DLD1 (cell line): Measurements from ENCODE around the gene DGKB.

Experiments
- in situ Hi-C: cut with HindIII; loops from 2 replicates; pipeline ENCODE4 v1.10.0; 2017; ENCODE audit warnings: low sequenced_read_pairs

The DGKB gene

DNA sequence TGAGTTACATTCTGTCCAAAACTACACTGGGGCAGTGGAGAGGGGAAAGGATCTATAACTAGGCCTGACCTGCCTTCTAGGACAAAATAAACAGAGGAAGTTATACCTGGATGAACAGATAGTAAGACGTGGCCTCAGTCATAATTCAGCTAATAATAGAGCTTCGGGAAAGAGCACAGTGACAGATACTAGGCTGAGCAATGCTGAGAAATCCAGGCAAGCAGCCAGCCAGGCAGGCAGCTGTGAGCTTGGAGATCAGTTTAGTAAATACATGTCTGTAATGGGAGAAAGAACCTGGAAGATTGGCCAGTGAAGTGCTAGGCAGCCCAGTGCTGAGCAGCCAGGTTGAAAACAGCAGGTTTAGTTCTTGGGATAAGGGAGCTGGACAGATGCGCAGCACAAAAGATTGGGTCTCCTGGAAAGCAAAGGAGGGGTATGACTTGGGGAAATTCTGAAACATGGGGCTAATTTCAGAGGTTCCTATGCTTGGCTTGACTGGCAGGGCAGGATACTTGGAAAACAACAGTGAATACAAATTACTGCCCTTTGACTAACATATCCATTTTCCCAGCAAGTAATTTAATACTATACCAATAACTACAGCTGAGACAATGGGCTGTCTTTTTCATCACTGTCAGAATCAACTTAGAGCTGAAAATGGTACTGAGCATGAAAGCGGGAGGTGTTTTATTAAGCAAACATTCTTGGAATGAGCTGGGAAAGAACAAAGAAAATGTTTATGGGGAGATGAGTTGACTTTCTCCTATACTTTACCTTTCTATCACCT lies 140.8 kb downstream of the DGKB start:
- in situ Hi-C loops: no loop called here

DNA sequence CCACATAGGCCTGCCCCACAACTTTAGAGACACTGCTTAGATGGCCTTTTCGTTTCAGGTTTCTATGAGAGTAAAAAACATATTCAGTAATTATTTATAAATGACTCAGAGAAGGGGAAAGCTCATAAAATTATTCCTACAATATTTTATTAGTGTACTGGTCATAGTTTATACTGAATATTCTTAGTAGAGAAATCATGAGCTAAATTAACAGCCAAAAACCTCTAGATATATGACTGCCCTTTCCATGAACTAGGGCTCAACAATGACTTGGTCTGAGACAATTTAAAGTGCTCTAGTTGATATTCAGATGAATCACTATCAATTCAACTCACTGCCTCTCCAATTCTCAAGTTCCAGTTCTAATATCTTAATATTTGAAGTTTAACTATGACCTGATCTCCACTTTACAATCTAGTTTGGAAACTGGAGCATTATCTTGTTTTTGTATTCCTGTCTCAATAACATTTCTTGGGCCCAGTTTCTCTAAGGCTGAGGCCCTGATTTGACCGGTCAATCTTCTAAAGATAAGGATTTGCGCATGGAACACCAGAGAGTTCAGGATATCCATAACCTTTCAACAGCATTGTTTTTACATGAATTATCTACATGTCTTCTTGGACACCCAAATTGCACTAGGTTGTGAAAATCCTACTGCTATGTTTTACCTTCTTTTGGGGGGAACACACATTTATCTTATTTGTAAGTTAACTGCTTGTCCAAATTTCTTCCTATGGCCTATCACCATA lies 141.6 kb downstream of the DGKB start:
- in situ Hi-C loops: no loop called here

DNA sequence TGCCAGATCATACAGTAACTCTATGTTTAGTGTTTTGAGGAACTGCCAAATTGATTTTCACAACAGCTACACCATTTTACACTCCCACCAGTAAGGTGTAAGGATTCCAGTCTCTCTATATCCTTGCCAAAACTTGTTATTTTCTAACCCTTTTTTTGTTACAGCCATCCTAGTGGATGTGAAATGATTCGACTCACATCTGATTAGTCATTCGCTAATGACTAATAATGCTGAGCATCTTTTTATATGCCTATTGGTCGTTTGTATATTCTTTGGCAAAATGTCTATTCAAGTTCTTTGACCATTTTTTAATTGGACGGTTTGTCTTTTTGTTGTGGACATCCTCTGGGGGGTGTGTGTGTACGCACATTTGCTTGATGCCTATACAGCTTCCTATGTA lies 142.8 kb downstream of the DGKB start:
- in situ Hi-C loops: no loop called here

DNA sequence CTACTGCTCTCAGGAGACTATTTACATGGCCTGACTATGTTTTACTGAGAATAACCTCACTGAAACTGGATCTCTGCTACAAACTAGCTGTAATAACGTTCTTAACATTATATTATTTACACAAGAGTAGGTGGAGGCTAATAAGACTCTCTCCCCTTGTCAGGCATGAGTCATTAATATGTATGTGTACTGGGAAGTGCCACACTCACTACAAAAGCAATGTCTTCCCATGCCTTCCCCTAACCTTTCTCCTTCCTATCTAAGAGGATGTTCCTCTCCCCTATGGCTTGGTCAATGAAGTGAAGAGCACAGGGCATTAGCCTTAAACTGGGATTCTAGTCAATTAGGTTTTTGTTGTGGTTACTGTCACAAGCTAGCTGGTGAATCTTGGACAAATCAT lies 147.9 kb downstream of the DGKB start:
- in situ Hi-C loops: no loop called here

DNA sequence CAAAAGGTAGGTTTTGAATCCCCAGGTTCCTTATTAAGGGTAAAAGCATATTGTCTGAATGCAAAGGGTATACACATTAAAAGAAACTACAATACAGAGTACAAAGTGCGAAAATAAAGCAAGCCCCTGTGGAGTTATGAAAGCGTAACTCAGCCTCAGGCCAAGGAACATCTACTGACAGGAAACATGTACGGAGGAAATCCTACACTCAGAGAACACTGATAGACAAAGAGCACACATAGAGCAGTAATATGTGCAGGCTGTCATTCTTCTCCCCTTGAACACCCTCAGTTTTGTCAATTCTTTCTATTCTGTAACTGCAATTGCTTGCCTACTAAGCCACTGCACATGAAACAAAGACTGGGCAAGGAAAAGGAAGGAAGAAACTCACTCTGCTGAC lies 150.2 kb downstream of the DGKB start:
- in situ Hi-C loops: no loop called here

DNA sequence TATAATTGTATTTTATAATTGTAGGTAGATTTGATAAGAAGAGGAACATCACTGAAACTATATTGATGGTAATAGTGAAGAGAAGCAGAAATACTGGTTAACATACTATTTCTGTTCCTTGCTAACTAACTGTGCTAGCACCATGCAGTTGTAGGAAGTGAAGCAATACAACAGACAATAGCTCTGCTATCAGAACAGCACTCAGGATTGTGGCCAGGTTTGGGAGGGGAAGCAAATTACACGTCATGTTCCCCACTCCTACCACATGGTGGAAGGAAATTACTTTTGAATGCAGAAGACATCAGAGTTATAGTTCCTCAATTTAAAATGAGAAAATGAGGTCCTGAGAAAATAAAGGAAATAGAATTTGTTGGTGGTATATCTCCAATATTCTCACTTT lies 151.1 kb downstream of the DGKB start:
- in situ Hi-C loops: no loop called here

DNA sequence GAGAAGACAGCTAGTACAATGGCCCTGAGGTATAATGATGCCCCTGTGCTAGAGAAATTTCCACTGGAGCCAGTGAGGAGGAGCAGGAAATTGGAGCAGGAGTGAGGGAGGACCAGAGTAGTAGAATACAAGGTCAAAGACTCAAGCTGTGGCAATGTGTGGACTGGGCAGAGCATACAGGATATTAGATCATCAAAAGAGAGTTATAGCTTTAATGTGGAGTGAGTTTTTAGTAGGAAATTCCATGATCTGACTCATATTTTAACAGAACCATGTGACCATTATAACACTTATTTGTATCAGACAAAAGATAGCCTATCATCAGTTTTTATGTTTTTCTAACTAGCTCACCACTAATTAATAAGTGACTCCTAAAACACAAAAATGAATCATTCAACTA lies 154.1 kb downstream of the DGKB start:
- in situ Hi-C loops: no loop called here

DNA sequence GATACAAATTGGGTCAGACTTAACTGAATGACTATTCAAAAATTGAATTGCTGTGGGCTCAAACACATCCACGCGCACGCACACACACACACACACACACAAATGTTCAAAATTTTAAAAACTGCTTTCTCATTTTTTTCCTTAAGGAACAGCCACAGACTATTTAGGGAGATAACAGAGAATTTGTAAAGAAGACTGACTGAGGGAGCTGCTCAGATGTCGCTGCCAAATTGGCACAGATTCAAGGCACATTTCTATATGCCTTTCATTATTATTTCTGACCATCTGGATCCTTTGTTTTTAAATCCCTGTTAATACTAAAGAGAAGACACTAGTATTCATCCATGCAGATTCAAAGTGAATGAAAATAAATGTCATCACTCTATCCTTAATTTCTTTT lies 154.8 kb downstream of the DGKB start:
- in situ Hi-C loops: no loop called here

DNA sequence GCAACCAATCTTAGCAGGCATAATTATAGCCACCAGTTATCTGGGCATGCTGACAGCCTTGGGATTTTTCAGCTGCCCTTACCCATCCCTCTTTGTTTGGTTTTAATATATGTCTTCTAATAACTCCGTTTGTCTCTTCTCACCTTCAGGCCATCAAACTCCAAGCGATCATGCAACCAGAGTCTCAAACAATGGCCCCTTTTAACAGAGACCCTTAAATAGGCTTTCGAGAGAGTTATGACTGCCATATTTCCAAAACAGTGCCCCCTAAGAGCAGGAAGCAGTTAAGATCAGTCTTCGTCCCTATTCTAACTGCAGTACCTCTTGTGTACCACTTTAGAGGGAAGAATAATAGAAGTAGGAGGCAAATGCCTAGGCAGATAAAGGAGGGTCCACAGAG lies 157.5 kb downstream of the DGKB start:
- in situ Hi-C loops: no loop called here

DNA sequence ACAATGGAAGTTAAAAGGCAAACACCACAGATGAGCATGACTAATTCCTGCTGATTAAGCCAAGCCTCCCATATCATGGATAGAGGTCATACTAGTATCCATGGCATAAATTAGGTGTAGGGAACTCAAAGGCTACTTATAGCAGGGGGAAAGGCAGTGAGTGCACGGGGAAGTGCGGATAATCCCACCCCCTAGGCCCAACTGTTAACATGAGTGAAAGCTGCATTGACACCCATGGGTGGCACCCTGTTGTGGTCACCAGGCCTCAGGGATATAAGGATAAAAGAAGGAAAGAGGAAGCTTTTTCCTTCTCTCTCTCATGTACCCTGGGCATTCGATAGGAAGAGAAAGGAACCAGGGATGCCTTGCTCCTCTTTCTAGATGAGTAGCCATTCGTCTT lies 161.9 kb downstream of the DGKB start:
- in situ Hi-C loops: no loop called here

DNA sequence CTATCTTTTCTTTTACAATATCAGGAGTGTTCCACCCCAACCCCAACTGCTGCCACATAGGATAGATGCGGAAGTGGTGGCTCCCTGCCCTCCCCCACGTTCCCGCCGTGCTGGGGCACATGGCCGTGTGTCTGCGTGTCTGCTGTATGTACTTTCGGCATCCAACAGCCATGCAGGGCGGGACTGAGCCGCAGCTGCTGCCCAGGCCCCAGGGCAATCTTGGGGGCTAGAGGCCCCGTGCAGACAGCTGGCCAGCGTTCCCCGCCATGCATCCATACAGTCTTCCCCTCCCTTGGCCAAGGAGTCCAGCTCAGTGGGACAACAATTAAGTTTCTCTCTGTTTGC lies 162.7 kb downstream of the DGKB start:
- in situ Hi-C loops: no loop called here

DNA sequence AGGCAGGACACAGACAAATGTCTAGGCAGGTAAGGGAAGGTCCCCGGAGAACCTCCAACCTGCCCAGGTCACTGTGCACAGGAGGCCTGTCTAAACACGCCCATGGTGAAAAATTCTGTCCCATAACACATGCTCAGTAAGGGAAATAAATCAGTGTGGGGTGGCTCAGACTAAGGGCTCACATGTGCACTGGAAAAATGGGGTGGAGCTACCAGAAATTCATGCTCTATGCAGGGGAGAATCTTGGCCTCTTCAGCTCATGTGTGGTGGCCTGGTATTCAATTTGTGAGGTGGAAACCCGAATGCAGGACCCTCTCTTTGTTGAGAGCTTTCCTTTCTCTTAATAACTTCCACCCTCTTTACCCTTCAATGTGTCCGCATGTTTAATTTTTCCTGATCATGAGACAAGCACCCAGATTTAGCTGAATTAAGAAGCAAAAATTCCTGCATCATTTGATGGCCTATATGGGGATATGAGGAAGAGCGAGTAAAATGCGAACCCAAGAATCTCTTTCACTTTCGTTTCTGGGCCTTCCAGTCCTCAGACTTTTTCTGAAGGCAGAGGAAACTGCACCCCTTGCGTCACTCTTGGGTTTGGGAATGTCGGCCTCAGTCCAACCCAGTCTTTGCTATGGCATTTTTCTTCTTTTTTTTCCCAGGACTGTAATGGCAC lies 163.2 kb downstream of the DGKB start:
- in situ Hi-C loops: no loop called here

DNA sequence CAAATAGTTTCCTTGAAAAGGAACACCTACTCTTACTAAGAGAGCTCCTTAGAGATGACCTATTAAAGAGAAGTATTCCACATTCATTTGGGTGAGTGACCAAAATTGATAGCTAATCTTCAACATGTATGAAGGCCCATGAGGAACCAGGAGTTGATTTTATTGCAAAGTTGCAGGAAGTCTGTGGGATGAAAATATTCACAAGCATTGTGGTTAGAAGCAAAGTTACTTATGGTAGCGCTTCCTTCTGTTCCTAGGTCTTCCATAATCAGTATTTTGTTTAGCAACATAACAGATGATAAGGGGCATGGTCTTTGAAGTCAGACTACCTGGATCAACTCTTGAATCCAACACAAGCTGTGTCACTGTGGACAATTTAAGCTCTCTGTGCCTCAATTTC lies 164.5 kb downstream of the DGKB start:
- in situ Hi-C loops: no loop called here

DNA sequence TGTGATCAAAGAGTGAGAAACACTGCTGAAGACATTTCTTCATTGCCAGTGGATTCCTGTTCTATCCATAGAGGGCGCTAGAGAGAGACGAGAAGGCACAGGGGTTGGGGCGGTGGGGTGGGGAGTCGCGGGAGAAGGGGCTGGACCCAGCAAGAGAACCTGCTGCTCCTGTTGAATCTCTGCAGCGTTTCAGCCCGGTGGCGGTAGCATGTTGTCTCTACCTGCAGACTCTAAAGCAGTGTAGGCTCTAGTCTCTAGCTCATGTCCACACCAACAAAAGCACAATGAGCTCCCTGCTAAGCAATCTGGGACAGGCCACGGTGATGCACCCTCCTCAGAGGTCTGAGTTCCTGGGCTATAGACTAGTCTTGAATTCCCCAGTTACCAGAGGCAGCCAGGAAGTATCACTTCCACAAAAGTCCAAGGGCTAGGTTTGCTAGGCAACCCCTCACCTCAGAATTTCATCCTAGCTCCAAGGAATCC lies 167.7 kb downstream of the DGKB start:
- in situ Hi-C loops: no loop called here

DNA sequence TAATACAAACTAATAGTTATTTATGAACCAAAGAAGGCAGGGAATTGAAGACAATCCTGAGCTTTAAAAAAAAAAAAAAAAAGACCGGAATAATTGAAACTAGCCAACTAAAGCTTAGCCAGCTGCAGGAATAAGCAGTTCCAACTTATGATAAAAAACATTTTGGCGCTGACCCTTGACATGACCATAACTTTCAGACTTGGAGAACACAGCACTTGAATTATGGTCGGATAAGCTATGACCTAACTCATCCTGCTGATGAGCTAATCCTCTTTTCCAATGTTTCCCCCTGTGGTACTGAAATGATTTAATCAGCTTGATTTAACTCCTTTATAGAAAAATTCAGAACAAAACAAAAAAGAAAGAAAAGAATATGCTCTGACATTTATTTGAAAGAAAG lies 181.8 kb downstream of the DGKB start:
- in situ Hi-C loops: no loop called here

DNA sequence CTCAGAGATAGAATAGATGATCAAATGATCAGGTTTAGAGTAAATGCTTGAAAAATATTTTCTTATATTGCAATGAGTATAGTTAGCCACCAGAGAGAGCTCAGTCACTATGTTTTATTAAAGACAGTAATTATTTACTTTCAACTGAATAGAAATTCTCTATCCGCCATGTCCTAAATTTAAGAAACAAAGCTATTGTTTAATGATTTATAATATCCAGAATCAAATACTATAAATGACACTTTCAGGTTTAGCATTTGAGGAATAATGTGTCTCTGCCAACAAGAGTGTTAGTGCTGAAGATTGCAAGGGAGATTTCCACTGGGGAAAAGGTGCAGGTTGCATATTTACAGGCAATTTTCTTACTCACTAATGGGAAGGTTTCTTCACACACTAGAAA lies 184.7 kb downstream of the DGKB start:
- in situ Hi-C loops: no loop called here

DNA sequence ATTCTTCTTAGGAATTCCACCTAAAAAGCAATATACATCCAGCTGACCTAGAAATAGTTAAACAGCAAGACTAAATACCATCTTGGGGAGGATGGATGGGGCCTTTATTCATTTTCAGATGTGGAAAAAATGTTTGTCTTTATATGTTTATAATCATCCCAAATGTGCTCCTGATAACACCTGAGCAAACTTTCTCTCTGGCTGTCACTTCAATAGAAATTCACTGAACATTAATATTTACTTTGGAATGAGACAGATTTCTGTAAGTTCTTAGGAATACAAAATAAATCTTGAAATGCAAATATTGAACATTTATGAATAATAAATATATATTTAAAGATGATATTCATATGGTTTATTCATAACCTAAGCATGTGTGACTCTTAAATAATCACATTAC lies 185.4 kb downstream of the DGKB start:
- in situ Hi-C loops: no loop called here

DNA sequence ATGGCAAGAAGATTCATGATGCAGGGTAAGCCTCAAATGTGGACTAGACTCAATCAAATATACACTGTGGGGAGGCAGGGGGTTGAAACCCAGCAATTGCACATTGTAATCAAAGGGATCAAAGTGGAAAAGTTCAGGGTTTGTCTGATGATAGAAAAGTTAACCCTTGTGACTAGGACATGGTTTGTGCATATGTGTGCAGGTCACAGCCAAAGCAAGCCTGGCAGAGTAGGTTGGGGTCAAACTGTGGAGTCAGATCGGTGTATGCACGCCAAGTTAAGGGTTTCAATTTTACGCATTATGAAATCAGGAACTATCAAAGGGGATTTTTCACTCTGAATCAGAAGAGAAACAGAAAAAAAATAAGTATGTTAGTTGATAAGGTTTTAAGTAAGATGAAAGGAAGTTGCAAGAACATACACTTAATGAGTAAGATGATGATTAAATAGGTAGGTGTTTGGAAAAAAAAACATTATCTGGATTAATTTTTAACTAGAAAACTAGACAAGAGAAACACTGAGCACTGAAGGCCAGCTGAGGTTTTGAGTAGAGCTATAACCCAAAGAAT lies 188.3 kb downstream of the DGKB start:
- in situ Hi-C loops: no loop called here

DNA sequence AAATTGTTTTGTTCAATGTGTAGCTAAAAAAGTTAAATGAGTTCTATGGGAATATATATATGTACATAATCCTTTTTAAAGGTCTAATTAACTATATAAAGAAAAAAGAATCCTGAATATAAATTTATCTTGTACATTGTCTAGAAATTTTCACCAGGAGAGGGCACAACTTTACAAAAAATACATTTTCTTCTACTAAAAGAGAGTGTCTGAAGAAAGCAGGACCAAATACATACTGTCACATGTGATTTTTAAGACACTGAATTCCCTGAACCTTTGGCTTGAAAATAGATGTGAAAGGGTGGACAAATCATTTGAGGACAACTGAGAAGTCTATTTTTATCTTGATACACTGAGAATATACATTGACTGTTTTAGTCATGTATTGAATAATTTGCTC lies 204.3 kb downstream of the DGKB start:
- in situ Hi-C loops: no loop called here

DNA sequence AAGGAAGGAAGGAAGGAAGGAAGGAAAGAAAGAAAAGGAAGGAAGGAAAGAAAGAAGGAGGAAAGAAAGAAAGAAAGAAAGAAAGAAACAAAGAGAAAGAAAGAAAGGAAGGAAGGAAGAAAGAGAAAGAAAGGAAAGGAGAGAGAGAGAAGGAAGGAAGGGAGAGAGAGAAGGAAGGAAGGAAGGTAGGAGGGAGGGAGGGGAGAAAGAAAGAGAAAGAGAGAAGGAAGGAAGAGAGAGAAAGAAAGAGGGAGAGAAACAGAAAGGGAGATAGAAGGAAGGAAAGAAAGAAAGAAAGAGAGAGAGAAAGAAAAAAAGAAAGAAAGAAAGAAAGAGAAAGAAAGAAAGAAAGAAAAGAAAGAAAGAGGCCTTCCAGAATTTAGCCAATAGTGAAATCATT lies 204.9 kb downstream of the DGKB start:
- in situ Hi-C loops: no loop called here

DNA sequence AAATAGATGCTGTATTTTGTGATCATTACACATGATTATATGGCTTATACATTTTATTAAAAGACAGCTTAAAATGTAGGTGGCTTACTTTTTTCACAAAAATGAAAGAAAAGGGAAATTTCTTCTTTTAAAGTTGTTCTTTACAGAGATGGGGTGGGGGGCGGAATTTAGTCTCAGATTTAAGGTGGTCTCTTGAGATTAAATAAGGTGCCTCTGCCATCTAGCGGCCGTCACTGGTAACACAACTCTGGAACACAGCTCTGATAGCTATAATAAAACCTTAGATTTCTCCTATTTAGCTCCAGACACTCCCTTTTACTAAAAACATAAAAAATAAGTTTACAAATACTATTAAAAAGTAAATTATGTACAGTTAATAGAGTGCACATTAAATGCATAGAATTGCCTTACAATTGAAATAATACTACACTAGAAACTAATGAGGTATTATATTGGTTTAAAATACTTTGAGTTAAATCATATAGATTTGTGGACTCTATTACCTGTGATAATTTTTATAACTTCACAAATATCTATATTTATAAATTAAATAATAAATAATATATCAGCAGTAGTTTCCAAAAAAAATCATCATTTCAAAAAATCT lies 210.9 kb downstream of the DGKB start:
- in situ Hi-C loops: no loop called here
